Measurements from ENCODE around the gene CUEDC1. TPM values are rescaled to one million over a fixed set of nuclear protein-coding genes. Genes with fewer than 3 reads are reported as not detected.

The CUEDC1 gene
- total and polyA plus RNA-seq, 2 of the 13 experiments (the other 11 are each of a cell fraction or from before 2014, with no cell fraction given), result 7.4 to 12.9 TPM

DNA sequence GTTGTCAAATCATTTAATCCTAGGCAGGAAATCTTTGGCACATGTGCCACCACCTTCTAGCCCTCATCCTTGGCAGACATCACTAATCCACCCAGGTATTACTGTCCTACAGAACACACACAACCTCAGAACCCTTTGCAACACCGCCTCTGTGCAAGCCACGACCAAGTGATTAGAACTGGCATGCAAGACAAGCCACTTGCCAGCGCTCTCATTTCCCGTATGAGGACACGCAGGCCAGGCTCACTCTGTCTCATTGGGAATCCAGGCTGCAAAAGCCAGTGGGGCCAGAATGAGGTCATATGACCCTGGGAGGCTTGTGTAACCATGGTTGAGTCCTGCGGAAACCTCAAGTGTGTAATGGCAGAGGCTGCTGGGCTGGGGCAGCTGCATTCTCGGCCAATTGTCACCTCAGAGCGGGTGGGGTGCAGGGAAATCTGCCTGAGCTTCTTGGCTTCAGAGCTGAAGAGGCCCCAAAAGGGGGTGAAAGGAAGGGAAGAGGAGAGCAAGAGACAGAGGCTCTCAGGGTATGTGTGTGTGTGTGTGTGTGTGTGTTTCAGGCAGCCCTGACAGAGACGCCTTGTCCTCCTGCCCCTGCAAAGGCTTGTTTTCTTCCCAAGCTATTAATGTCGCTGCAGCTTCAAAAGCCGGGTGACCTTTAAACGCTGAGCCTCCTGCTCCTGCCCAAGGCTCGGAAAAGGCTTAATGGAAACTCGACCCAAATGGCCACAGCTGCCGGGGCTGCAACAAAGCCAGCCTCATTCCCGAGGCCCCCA lies 62.2 kb downstream of the CUEDC1 start (continued):
- TF ChIP-seq ZNF317 (CRISPR knock-in tag; IDR thresholded peaks at IDR 0.05), result peak; percentile 86
- TF ChIP-seq RBM22 (optimal IDR thresholded peaks at IDR 0.05; ENCODE audit: low read length), result peak; percentile 16
- TF ChIP-seq RBM39 (IDR thresholded peaks at IDR 0.05; ENCODE audit: low read depth, low read length, poor library complexity, severe bottlenecking), result peak; percentile 38
- 0 out of 2 replicates have a peak, but pooled peaks have one; percentile 17 for TF ChIP-seq REPIN1 (CRISPR knock-in tag; IDR thresholded peaks at IDR 0.05; ENCODE audit: borderline replicate concordance, low read depth)
- TF ChIP-seq PCBP1 (IDR thresholded peaks at IDR 0.05; ENCODE audit: borderline replicate concordance, low read depth, low read length), result 0 out of 2 replicates have a peak, but pooled peaks have one; percentile 24
- TF ChIP-seq HIVEP1 (CRISPR knock-in tag; IDR thresholded peaks at IDR 0.05), result no peak
- 0 out of 2 replicates have a peak, but pooled peaks have one; percentile 4 for TF ChIP-seq ZNF747 (CRISPR knock-in tag; IDR thresholded peaks at IDR 0.05; ENCODE audit: borderline replicate concordance)
- no peak for TF ChIP-seq ZIK1 (CRISPR knock-in tag; IDR thresholded peaks at IDR 0.05; ENCODE audit: borderline replicate concordance, low read depth)
- TF ChIP-seq, protein P1, sequence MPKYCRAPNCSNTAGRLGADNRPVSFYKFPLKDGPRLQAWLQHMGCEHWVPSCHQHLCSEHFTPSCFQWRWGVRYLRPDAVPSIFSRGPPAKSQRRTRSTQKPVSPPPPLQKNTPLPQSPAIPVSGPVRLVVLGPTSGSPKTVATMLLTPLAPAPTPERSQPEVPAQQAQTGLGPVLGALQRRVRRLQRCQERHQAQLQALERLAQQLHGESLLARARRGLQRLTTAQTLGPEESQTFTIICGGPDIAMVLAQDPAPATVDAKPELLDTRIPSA (CRISPR knock-in tag; IDR thresholded peaks at IDR 0.05; ENCODE audit: borderline replicate concordance), result no peak
- TF ChIP-seq KLF16 (CRISPR knock-in tag; IDR thresholded peaks at IDR 0.05), result no peak
- TF ChIP-seq POLR2G (IDR thresholded peaks at IDR 0.05; ENCODE audit: low read depth, low read length), result peak; percentile 87
- peak; percentile 47 for TF ChIP-seq POGZ (CRISPR knock-in tag; IDR thresholded peaks at IDR 0.05)
- no peak for TF ChIP-seq NFE2 (CRISPR knock-in tag; IDR thresholded peaks at IDR 0.05)
- TF ChIP-seq, protein P2, sequence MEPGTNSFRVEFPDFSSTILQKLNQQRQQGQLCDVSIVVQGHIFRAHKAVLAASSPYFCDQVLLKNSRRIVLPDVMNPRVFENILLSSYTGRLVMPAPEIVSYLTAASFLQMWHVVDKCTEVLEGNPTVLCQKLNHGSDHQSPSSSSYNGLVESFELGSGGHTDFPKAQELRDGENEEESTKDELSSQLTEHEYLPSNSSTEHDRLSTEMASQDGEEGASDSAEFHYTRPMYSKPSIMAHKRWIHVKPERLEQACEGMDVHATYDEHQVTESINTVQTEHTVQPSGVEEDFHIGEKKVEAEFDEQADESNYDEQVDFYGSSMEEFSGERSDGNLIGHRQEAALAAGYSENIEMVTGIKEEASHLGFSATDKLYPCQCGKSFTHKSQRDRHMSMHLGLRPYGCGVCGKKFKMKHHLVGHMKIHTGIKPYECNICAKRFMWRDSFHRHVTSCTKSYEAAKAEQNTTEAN (CRISPR knock-in tag; conservative IDR thresholded peaks at IDR 0.05), result peak; percentile 67
- TF ChIP-seq, protein P3, sequence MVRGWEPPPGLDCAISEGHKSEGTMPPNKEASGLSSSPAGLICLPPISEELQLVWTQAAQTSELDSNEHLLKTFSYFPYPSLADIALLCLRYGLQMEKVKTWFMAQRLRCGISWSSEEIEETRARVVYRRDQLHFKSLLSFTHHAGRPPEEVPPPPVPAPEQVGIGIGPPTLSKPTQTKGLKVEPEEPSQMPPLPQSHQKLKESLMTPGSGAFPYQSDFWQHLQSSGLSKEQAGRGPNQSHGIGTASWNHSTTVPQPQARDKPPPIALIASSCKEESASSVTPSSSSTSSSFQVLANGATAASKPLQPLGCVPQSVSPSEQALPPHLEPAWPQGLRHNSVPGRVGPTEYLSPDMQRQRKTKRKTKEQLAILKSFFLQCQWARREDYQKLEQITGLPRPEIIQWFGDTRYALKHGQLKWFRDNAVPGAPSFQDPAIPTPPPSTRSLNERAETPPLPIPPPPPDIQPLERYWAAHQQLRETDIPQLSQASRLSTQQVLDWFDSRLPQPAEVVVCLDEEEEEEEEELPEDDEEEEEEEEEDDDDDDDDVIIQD (CRISPR knock-in tag; IDR thresholded peaks at IDR 0.05; ENCODE audit: low read depth), result no peak; the same call in 1 of the 2 replicates
- TF ChIP-seq, protein P4, sequence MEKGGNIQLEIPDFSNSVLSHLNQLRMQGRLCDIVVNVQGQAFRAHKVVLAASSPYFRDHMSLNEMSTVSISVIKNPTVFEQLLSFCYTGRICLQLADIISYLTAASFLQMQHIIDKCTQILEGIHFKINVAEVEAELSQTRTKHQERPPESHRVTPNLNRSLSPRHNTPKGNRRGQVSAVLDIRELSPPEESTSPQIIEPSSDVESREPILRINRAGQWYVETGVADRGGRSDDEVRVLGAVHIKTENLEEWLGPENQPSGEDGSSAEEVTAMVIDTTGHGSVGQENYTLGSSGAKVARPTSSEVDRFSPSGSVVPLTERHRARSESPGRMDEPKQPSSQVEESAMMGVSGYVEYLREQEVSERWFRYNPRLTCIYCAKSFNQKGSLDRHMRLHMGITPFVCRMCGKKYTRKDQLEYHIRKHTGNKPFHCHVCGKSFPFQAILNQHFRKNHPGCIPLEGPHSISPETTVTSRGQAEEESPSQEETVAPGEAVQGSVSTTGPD (CRISPR knock-in tag; IDR thresholded peaks at IDR 0.05), result peak; percentile 73; the same call in 1 of the 2 replicates
- no peak for TF ChIP-seq HOXD1 (CRISPR knock-in tag; IDR thresholded peaks at IDR 0.05)
- TF ChIP-seq, protein P5, sequence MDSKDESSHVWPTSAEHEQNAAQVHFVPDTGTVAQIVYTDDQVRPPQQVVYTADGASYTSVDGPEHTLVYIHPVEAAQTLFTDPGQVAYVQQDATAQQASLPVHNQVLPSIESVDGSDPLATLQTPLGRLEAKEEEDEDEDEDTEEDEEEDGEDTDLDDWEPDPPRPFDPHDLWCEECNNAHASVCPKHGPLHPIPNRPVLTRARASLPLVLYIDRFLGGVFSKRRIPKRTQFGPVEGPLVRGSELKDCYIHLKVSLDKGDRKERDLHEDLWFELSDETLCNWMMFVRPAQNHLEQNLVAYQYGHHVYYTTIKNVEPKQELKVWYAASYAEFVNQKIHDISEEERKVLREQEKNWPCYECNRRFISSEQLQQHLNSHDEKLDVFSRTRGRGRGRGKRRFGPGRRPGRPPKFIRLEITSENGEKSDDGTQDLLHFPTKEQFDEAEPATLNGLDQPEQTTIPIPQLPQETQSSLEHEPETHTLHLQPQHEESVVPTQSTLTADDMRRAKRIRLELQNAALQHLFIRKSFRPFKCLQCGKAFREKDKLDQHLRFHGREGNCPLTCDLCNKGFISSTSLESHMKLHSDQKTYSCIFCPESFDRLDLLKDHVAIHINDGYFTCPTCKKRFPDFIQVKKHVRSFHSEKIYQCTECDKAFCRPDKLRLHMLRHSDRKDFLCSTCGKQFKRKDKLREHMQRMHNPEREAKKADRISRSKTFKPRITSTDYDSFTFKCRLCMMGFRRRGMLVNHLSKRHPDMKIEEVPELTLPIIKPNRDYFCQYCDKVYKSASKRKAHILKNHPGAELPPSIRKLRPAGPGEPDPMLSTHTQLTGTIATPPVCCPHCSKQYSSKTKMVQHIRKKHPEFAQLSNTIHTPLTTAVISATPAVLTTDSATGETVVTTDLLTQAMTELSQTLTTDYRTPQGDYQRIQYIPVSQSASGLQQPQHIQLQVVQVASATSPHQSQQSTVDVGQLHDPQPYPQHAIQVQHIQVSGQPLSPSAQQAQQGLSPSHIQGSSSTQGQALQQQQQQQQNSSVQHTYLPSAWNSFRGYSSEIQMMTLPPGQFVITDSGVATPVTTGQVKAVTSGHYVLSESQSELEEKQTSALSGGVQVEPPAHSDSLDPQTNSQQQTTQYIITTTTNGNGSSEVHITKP (CRISPR knock-in tag; IDR thresholded peaks at IDR 0.05; ENCODE audit: low read depth), result no peak; the same call in none of the 2 replicates

Measured in HepG2 (cell line).